BLaER1 treated with 17β-estradiol and CSF1 and Interleukin-3, amounts not matched to agents 10 nM and 100 nM (cell line): ENCODE measurements around the gene TMEM61.

Source experiments
- H3K27ac ChIP-seq, 11 experiments: shearing (Covaris generic); formaldehyde crosslinking; 2 replicates each; pipeline ENCODE4 v1.8.1; 2022
- H3K27me3 ChIP-seq, 11 experiments: shearing (Covaris generic); formaldehyde crosslinking; 2 replicates each; pipeline ENCODE4 v1.8.1; 2022
- H3K36me3 ChIP-seq, 11 experiments: shearing (Covaris generic); formaldehyde crosslinking; 2 replicates each; pipeline ENCODE4 v1.8.1; 2022
- H3K4me1 ChIP-seq, 10 experiments: shearing (Covaris generic); formaldehyde crosslinking; 2 replicates each; pipeline ENCODE4 v1.8.1; 2022
- H3K4me2 ChIP-seq, 11 experiments: shearing (Covaris generic); formaldehyde crosslinking; 2 replicates each; pipeline ENCODE4 v1.8.1; 2022
- H3K4me3 ChIP-seq, 10 experiments: shearing (Covaris generic); formaldehyde crosslinking; 2 replicates each; pipeline ENCODE4 v1.8.1; 2022
- H3K9ac ChIP-seq, 11 experiments: shearing (Covaris generic); formaldehyde crosslinking; 2 replicates each; pipeline ENCODE4 v1.8.1; 2022
- H3K9me3 ChIP-seq, 11 experiments: shearing (Covaris generic); formaldehyde crosslinking; replicated peaks in 1 of 11; 2 replicates each; pipeline ENCODE4 v1.8.1; 2022
- H4K20me1 ChIP-seq, 11 experiments: shearing (Covaris generic); formaldehyde crosslinking; 2 replicates each; pipeline ENCODE4 v1.8.1; 2022
- Cebpa-rat ChIP-seq, 11 experiments: shearing (Covaris generic); IDR thresholded peaks; 2 replicates each; pipeline ENCODE4 v1.8.1; 2022

TMEM61 gene

DNA sequence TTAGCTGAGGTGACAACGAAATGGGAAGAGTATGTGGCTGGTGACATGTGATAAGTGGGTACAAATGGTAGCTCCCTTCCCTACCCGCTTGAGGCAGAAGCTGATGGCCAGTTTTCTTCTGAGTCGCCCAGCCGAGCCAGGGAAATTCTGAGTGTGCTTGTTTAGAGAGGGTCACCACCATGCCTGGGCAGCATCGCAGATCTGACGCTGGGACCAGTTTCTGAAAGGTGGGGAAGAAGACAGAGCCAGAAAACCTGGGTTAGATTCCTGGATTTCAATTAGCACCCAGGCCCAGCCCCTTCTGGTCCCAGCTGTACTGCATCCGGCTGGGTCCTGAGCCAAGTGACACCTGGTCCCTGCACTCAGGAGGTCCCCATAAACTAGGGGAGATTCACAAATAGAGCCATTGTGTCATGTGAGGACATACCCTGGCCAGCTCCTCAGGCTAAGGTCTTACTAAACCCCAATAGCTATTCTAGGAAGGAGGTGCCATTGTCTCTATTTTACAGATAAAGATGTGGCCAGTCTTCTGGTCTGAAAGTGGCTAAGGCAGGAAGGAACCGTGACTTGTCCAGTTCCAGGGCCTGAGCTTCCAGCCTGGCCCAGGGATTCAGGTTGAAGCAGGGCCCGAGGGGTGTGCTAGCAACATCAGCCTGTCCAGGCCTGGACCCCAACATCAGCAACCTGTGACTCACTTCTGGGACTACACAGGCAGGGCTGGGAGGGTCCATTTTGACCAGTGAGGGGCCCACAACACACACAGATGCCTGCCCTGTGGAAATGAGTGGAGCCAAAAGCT lies 1.7 kb upstream of the TMEM61 start:
- no peak overlapping the region for H3K4me3 ChIP-seq
- H3K9ac ChIP-seq, result no peak overlapping the region
- H3K27ac ChIP-seq, result no peak overlapping the region
- no peaks in the 10 kb centered on the region for H3K9me3 ChIP-seq
- H3K4me2 ChIP-seq, result no peak overlapping the region
- H3K36me3 ChIP-seq, result no peaks in the 10 kb centered on the region
- peaks cover 7 to 25% (median 20%) of the 10 kb centered on the region in 11 experiments; a peak in 20 of 22 replicates for H3K27me3 ChIP-seq
- no peaks in the 10 kb centered on the region for H3K4me1 ChIP-seq
- TF ChIP-seq Cebpa-rat (IDR thresholded peaks at IDR 0.05), result no peak
- no peaks in the 10 kb centered on the region; a peak in 1 of 22 replicates for H4K20me1 ChIP-seq

DNA sequence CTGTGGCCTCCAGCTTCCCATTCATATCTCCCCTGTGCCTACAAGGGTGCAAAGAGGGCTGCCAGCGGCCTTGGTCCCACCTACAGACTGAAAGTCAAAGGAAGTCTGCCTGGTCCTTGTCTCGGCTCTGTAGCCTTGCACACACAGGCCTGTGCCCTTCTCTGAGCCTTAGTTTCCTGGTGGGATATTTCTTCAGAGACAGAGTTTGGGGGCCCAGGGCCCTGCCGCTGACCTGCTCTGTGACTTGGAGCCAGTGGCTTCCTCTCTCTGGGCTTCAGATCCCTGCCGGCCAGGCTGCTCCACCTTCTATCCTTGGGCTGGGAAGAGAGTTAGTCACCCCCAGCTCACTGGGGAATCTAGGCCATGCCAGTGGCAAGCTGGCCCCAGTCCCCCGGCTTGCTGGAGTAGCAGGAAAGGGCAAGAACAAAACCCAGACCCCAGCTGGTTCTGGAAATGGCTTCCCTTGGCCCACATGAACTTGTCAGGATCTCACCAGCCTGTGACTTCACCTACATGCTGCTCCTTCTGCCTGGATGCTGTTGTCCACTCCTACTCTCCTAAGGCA lies 1.0 kb upstream of the TMEM61 start:
- Histone ChIP-seq H3K27me3 (peaks cover 7 to 25% (median 20%) of the 10 kb centered on the region in 11 experiments; a peak in 20 of 22 replicates), H3K4me1 (no peaks in the 10 kb centered on the region), H3K36me3 (no peaks in the 10 kb centered on the region), H4K20me1 (no peaks in the 10 kb centered on the region; a peak in 1 of 22 replicates), H3K9ac (no peak overlapping the region), H3K4me3 (no peak overlapping the region), H3K9me3 (no peaks in the 10 kb centered on the region), H3K27ac (no peak overlapping the region), H3K4me2 (no peak overlapping the region)
- TF ChIP-seq Cebpa-rat (IDR thresholded peaks at IDR 0.05), result no peak

DNA sequence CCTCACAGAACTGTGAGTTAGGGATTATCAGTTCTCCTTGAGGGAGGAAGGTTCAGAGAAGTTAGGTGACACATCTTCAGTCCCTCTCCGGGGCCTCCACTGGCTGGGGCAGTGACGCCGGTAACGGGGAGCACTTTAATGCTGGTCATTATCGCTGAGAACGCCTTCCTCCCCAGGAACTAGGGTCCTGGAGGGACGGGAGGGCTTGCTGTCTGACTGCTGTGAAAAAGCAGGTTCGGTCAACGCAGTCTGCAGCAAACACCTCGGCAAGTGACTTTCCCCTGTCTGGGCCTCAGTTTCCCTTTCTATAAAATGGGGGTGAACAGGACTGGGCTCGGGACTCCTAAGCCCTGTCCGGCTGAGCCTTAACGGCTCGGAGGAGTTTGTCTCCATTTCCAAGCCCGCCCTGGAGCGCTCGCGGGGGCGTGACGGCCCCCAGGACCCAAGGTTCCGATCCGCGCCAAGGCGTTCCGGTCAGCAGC lies 341 bp upstream of the TMEM61 start:
- no peak overlapping the region for H3K4me2 ChIP-seq
- no peak for TF ChIP-seq Cebpa-rat (IDR thresholded peaks at IDR 0.05)

DNA sequence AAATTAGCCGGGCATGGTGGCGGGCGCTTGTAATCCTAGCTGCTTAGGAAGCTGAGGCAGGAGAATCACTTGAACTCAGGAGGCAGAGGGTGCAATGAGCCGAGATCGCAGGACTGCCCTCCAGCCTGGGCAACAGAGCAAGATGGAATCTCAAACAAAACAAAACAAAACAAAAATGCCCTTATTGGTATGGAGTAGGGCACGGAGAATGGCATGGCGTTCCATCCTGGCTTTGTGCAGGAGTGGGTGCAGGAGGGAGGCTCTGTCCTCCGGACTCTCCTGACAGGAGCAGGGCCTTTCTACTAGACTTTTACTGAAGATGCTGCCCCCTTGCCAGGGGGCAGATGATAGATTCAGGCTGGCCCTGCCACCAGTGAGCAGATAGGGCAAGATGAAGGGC lies 1.0 kb downstream of the TMEM61 start:
- Histone ChIP-seq H4K20me1 (no peaks in the 10 kb centered on the region; a peak in 1 of 22 replicates), H3K27me3 (peaks cover 7 to 25% (median 20%) of the 10 kb centered on the region in 11 experiments; a peak in 20 of 22 replicates), H3K36me3 (no peaks in the 10 kb centered on the region), H3K9ac (no peak overlapping the region), H3K4me3 (no peak overlapping the region), H3K4me1 (no peaks in the 10 kb centered on the region), H3K4me2 (no peak overlapping the region), H3K9me3 (no peaks in the 10 kb centered on the region), H3K27ac (no peak overlapping the region)
- no peak for TF ChIP-seq Cebpa-rat (IDR thresholded peaks at IDR 0.05)

More for the DNA sequence above, 341 bp upstream of the TMEM61 start:
- Histone ChIP-seq H3K9me3 (no peaks in the 10 kb centered on the region), H3K27ac (no peak overlapping the region), H4K20me1 (no peaks in the 10 kb centered on the region; a peak in 1 of 22 replicates), H3K27me3 (peaks cover 7 to 25% (median 20%) of the 10 kb centered on the region in 11 experiments; a peak in 20 of 22 replicates), H3K4me1 (no peaks in the 10 kb centered on the region), H3K36me3 (no peaks in the 10 kb centered on the region), H3K9ac (no peak overlapping the region), H3K4me3 (no peak overlapping the region)

DNA sequence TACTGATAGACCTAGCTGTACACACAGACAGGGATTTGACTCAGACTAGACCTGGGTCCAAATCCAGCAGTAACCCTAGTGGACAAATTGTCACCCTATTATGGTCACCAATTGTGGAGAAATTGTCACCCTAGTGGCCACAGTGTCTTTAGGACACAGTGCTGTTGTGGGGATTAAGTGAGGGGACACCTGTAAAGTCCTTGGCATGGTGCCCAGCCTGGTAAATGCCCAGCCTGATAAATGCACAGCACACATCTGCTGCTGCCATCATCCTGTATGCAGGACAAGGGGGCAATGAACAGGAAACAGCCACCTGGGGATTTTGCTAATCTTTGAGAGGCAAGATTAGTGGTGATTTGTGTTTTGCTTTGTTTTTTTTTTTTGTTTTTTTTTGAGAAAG lies 2.3 kb downstream of the TMEM61 start:
- Histone ChIP-seq H3K4me3 (no peak overlapping the region), H3K36me3 (no peaks in the 10 kb centered on the region), H3K9ac (no peak overlapping the region), H3K4me2 (no peak overlapping the region), H3K4me1 (no peaks in the 10 kb centered on the region), H3K27ac (no peak overlapping the region), H4K20me1 (no peaks in the 10 kb centered on the region; a peak in 1 of 22 replicates), H3K27me3 (peaks cover 7 to 25% (median 20%) of the 10 kb centered on the region in 11 experiments; a peak in 20 of 22 replicates), H3K9me3 (no peaks in the 10 kb centered on the region)
- no peak for TF ChIP-seq Cebpa-rat (IDR thresholded peaks at IDR 0.05)

DNA sequence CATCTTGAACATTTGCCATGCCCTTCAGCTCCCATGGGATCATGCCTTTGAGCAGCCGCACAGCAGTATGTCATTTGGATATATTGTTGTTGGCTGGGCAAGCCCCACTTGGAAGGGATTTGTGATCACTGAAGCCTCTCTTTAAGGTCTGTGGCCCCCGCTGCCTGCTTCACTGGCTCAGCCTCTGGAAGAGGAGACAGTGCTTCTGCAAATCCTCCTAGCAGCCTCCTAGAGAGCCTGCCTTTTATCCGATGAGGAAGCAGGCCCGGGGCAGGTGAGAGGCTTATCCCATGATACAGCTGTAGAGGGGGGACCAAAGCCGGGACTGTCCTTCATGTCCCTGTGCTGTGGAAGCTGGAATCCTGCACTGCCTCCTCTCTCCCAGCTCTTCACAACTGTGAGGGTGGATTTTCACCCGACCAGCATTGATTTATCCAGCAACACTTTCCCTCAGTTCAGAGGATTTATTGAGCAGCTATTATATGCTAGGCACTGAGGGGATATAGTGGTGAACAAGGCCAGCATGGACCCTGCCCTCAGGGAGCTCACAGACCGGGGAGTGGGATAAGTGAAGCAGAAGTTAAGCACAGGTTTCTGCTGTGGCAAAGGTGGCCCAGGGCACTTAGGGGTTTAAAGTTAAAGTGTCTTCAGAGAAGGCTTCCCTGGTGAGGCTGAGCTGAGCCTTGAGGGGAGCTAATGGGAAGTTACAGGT lies 3.9 kb downstream of the TMEM61 start:
- Histone ChIP-seq H3K4me3 (no peak overlapping the region), H4K20me1 (no peaks in the 10 kb centered on the region; a peak in 1 of 22 replicates), H3K27ac (no peak overlapping the region), H3K9ac (no peak overlapping the region), H3K9me3 (no peaks in the 10 kb centered on the region), H3K4me2 (no peak overlapping the region), H3K27me3 (peaks cover 7 to 25% (median 20%) of the 10 kb centered on the region in 11 experiments; a peak in 20 of 22 replicates), H3K4me1 (no peaks in the 10 kb centered on the region), H3K36me3 (no peaks in the 10 kb centered on the region)
- TF ChIP-seq Cebpa-rat (IDR thresholded peaks at IDR 0.05), result no peak

DNA sequence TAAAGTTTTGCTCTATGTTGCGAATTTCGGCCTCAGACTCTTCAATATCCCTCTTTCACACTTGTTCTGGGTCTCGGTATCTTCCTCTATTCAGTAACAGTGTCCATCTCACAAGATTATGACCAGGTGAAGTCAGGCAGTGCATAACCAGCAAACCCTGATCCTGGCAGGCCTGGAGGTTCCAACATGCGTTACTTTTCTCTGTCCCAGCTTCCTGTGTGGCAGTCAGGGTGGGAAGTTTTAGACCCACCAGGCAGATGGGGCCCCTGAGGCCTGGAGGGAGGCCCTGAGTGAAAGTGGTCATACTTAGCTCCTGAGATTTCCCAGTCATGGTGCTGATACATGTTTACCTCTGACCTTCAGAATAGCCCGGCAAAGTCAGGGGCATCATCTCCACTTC lies 5.1 kb downstream of the TMEM61 start:
- Histone ChIP-seq H3K9ac (no peak overlapping the region), H3K4me1 (no peaks in the 10 kb centered on the region), H3K4me3 (no peak overlapping the region), H3K9me3 (no peaks in the 10 kb centered on the region), H3K4me2 (no peak overlapping the region), H4K20me1 (no peaks in the 10 kb centered on the region; a peak in 1 of 22 replicates), H3K27me3 (peaks cover 6 to 16% (median 12%) of the 10 kb centered on the region in 11 experiments; a peak in 20 of 22 replicates), H3K27ac (no peak overlapping the region), H3K36me3 (no peaks in the 10 kb centered on the region)
- TF ChIP-seq Cebpa-rat (IDR thresholded peaks at IDR 0.05), result no peak

DNA sequence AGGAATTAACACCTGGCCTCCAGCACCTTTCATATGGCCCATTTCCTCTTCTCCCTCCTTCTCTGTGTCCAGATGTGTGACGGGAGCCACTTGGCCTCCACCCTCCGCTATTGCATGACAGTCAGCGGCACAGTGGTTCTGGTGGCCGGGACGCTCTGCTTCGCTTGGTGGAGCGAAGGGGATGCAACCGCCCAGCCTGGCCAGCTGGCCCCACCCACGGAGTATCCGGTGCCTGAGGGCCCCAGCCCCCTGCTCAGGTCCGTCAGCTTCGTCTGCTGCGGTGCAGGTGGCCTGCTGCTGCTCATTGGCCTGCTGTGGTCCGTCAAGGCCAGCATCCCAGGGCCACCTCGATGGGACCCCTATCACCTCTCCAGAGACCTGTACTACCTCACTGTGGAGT lies 5.6 kb downstream of the TMEM61 start:
- no peaks in the 10 kb centered on the region for H3K4me1 ChIP-seq
- H3K4me3 ChIP-seq, result no peak overlapping the region
- H3K36me3 ChIP-seq, result no peaks in the 10 kb centered on the region
- H3K27me3 ChIP-seq, result peaks cover 1 to 11% (median 8%) of the 10 kb centered on the region in 11 experiments; a peak in 18 of 22 replicates
- no peak for TF ChIP-seq Cebpa-rat (IDR thresholded peaks at IDR 0.05)
- H3K9me3 ChIP-seq, result no peaks in the 10 kb centered on the region
- H4K20me1 ChIP-seq, result no peaks in the 10 kb centered on the region
- no peak overlapping the region for H3K27ac ChIP-seq
- H3K4me2 ChIP-seq, result no peak overlapping the region
- H3K9ac ChIP-seq, result no peak overlapping the region

DNA sequence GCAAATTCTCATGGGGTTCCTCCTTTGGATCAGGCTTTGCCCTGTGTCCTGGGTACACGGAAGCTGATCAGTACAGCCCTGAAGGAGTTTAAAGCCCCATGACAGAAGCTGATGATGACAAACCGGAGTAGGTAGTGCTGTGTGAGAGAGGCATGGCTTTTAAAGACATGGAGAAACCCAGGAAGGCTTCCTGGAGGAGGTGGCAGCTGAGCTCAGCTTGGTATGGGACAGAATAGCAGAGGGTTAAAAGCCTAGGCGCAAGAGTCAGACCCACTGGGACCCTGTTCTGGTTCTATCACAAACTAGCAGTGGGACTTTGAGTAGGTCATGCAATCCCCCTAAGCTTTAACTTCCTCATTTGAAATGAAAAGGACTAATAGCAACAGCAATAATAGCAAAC lies 6.1 kb downstream of the TMEM61 start:
- no peak overlapping the region for H3K9ac ChIP-seq
- no peaks in the 10 kb centered on the region for H4K20me1 ChIP-seq
- no peaks in the 10 kb centered on the region for H3K9me3 ChIP-seq
- no peaks in the 10 kb centered on the region for H3K36me3 ChIP-seq
- H3K4me1 ChIP-seq, result no peaks in the 10 kb centered on the region
- no peak overlapping the region for H3K4me2 ChIP-seq
- no peak overlapping the region for H3K4me3 ChIP-seq
- no peak for TF ChIP-seq Cebpa-rat (IDR thresholded peaks at IDR 0.05)
- H3K27ac ChIP-seq, result no peak overlapping the region
- H3K27me3 ChIP-seq, result peaks cover 0 to 6% (median 3%) of the 10 kb centered on the region in 11 experiments; a peak in 12 of 22 replicates
